Caki2 (cell line): ENCODE data around the gene CASP9. TPM values are rescaled to one million over a fixed set of nuclear protein-coding genes. Genes with fewer than 3 reads are reported as not detected.
"Not testable (repeated sequence)": the region's sequence is repeated elsewhere in the genome, so short reads cannot be mapped to it uniquely, and the experiment has no call there.

Experiments used
- DNase-seq: peaks from one replicate; pipeline ENCODE4 v3.0.0-alpha.2; 2015; ENCODE audit warnings: low read depth
- in situ Hi-C: cut with HindIII; loops from 2 replicates; pipeline ENCODE4 v1.10.0; 2016; ENCODE audit warnings: low sequenced_read_pairs, low pct_unique_long_range_greater_than_20kb, mixed read lengths
- total RNA-seq: library from RNA; depleted of rRNA; stranded (reverse); fragments of >200 nt; shearing (Covaris generic); gene quantifications from 2 replicates; pipeline ENCODE4 v1.2.3, GENCODE V29; 2014; ENCODE audit warnings: low replicate concordance

The CASP9 gene
- total RNA-seq, 1 experiment from 2014 or later = 36.5 TPM

- in situ Hi-C loops, DNase-seq: not testable (repeated sequence)
These were observed 41.6 kb downstream of the CASP9 start for GRCh38 chr1:15482455-15482854.

- in situ Hi-C loops = no loop called here
- DNase-seq = no peak
These were observed 44.2 kb downstream of the CASP9 start for GRCh38 chr1:15479654-15480347.

- in situ Hi-C loops = no loop called here
- no peak for DNase-seq
These were observed 46.3 kb downstream of the CASP9 start for GRCh38 chr1:15477646-15478212.

- in situ Hi-C loops = no loop called here
- DNase-seq = peak; percentile 30
These were observed 47.1 kb downstream of the CASP9 start for GRCh38 chr1:15476927-15477326.

- no peak for DNase-seq
- in situ Hi-C loops = no loop called here
These were observed 48.2 kb downstream of the CASP9 start, which contains the start of gene CELA2B for GRCh38 chr1:15475752-15476314. TSS of gene CELA2B (plus strand) at chr1:15476104. CDS start at chr1:15476126, 22 bp downstream.

- in situ Hi-C loops = no loop called here
- DNase-seq = no peak
These were observed 51.4 kb downstream of the CASP9 start for GRCh38 chr1:15472587-15472986.

- in situ Hi-C loops = not testable (repeated sequence)
These were observed 52.3 kb downstream of the CASP9 start for GRCh38 chr1:15471723-15472122.

GRCh38 chr1:15471067-15471466 is 52.9 kb downstream of the CASP9 start:
- in situ Hi-C loops, DNase-seq: not testable (repeated sequence)

More at GRCh38 chr1:15471723-15472122, 52.3 kb downstream of the CASP9 start:
- DNase-seq = not testable (repeated sequence)

- in situ Hi-C loops = not testable (repeated sequence)
These were observed 54.1 kb downstream of the CASP9 start for GRCh38 chr1:15469821-15470448.

GRCh38 chr1:15469361-15469760 is 54.7 kb downstream of the CASP9 start:
- in situ Hi-C loops = no loop called here
- DNase-seq = no peak

More at GRCh38 chr1:15469821-15470448, 54.1 kb downstream of the CASP9 start:
- not testable (repeated sequence) for DNase-seq

- DNase-seq = no peak
- in situ Hi-C loops = no loop called here
These were observed 55.9 kb downstream of the CASP9 start for GRCh38 chr1:15468145-15468544.

GRCh38 chr1:15466955-15467625 is 56.9 kb downstream of the CASP9 start:
- DNase-seq, in situ Hi-C loops: not testable (repeated sequence)

- in situ Hi-C loops = no loop called here
- DNase-seq = no peak
These were observed 58.3 kb downstream of the CASP9 start for GRCh38 chr1:15465674-15466073.

GRCh38 chr1:15463926-15464322 is 60.1 kb downstream of the CASP9 start:
- in situ Hi-C loops, DNase-seq: not testable (repeated sequence)

GRCh38 chr1:15463064-15463800 is 60.8 kb downstream of the CASP9 start:
- DNase-seq, in situ Hi-C loops: not testable (repeated sequence)

- DNase-seq = no peak
- in situ Hi-C loops = no loop called here
These were observed 63.3 kb downstream of the CASP9 start for GRCh38 chr1:15460708-15461095.

- in situ Hi-C loops = no loop called here
- peak; percentile 13 for DNase-seq
These were observed 64.0 kb downstream of the CASP9 start for GRCh38 chr1:15459771-15460707.
